Trophoblast cell (in vitro differentiated cells and primary cell): ENCODE data around the gene BTBD19.

Experiments used
- DNase-seq, 2 donors: peaks; one replicate each; pipeline ENCODE4 v3.0.0-alpha.2; 2016
- H2AFZ ChIP-seq: 2 replicates; pipeline ENCODE4 v1.6.1; 2013; ENCODE audit warnings: low read length, moderate library complexity, mild to moderate bottlenecking; ENCODE audit not compliant: insufficient read depth, poor library complexity
- H2AK5ac ChIP-seq: 2 replicates; pipeline ENCODE4 v1.6.1; 2013; ENCODE audit warnings: mild to moderate bottlenecking, low read length
- H2BK120ac ChIP-seq: 2 replicates; pipeline ENCODE4 v1.6.1; 2013; ENCODE audit warnings: low read length, mild to moderate bottlenecking, moderate library complexity; ENCODE audit not compliant: insufficient read depth, poor library complexity
- H2BK12ac ChIP-seq: 2 replicates; pipeline ENCODE4 v1.6.1; 2013; ENCODE audit warnings: mild to moderate bottlenecking, low read length, moderate library complexity
- H2BK5ac ChIP-seq: 2 replicates; pipeline ENCODE4 v1.6.1; 2013; ENCODE audit warnings: low read length, low read depth, moderate library complexity, mild to moderate bottlenecking; ENCODE audit not compliant: poor library complexity
- H3K14ac ChIP-seq: 2 replicates; pipeline ENCODE4 v1.6.1; 2013; ENCODE audit warnings: mild to moderate bottlenecking, low read length
- H3K18ac ChIP-seq: 2 replicates; pipeline ENCODE4 v1.6.1; 2013; ENCODE audit warnings: mild to moderate bottlenecking, low read length
- H3K23ac ChIP-seq: 2 replicates; pipeline ENCODE4 v1.6.1; 2013; ENCODE audit warnings: low read length
- H3K27ac ChIP-seq: 2 replicates; pipeline ENCODE4 v1.5.1; 2013; ENCODE audit warnings: low read depth, mild to moderate bottlenecking, inconsistent platforms, low read length, moderate library complexity
- H3K27me3 ChIP-seq: 2 replicates; pipeline ENCODE4 v1.6.1; 2013; ENCODE audit warnings: inconsistent platforms, mild to moderate bottlenecking, low read length, moderate library complexity; ENCODE audit not compliant: insufficient read depth
- H3K36me3 ChIP-seq, 2 experiments: 1 replicate in 1 of 2; 2 replicates in 1 of 2; pipeline ENCODE4 v1.6.1; 2013; ENCODE audit warnings: low read length in 2 of 2, mild to moderate bottlenecking in 2 of 2, moderate library complexity in 1 of 2; ENCODE audit not compliant: insufficient read depth in 2 of 2, control insufficient read depth in 1 of 2
- H3K4ac ChIP-seq: 2 replicates; pipeline ENCODE4 v1.6.1; 2013; ENCODE audit warnings: low read depth, mild to moderate bottlenecking, low read length, moderate library complexity
- H3K4me1 ChIP-seq, 2 experiments: 1 replicate in 1 of 2; 2 replicates in 1 of 2; pipeline ENCODE4 v1.6.1; 2013; ENCODE audit warnings: low read length in 2 of 2, mild to moderate bottlenecking in 2 of 2, moderate library complexity in 1 of 2; ENCODE audit not compliant: insufficient read depth in 2 of 2, control insufficient read depth in 1 of 2
- H3K4me2 ChIP-seq: 2 replicates; pipeline ENCODE4 v1.6.1; 2013; ENCODE audit warnings: inconsistent platforms, mild to moderate bottlenecking, low read length, moderate library complexity
- H3K4me3 ChIP-seq: 2 replicates; pipeline ENCODE4 v1.5.1; 2013; ENCODE audit warnings: mild to moderate bottlenecking, low read depth, low read length, inconsistent platforms
- H3K79me1 ChIP-seq: one replicate; pipeline ENCODE4 v1.6.1; 2013; ENCODE audit warnings: low read length
- H3K79me2 ChIP-seq: 2 replicates; pipeline ENCODE4 v1.6.1; 2013; ENCODE audit warnings: low read length, mild to moderate bottlenecking; ENCODE audit not compliant: control insufficient read depth, insufficient read depth, poor library complexity
- H3K9ac ChIP-seq: 2 replicates; pipeline ENCODE4 v1.6.1; 2013; ENCODE audit warnings: mild to moderate bottlenecking, low read length
- H3K9me3 ChIP-seq: 2 replicates; pipeline ENCODE4 v1.6.1; 2013; ENCODE audit warnings: low read depth, mild to moderate bottlenecking, control low read depth, inconsistent platforms, low read length; ENCODE audit not compliant: insufficient read depth
- H4K12ac ChIP-seq: 2 replicates; pipeline ENCODE4 v1.6.1; 2013; ENCODE audit warnings: low read depth, mild to moderate bottlenecking, low read length, moderate library complexity
- H4K8ac ChIP-seq: 2 replicates; pipeline ENCODE4 v1.6.1; 2013; ENCODE audit warnings: low read depth, mild to moderate bottlenecking, low read length, moderate library complexity
- H4K91ac ChIP-seq: one replicate; pipeline ENCODE4 v1.6.1; 2013; ENCODE audit warnings: low read depth, mild to moderate bottlenecking, low read length, moderate library complexity
- WGBS: extraction: QIAGEN DNeasy Blood & Tissue Kit; methylation state at CpG from one replicate; pipeline ENCODE4 v1.1.7; 2013; ENCODE audit warnings: missing lambda C conversion rate; ENCODE audit not compliant: insufficient read length, insufficient coverage; ENCODE audit errors: extremely low coverage; 5-methylcytosine and 5-hydroxymethylcytosine counted together

BTBD19 gene

GRCh38 chr1:44775078-44775929, 33.0 kb upstream of the BTBD19 start, which contains the start of gene RPS8:
RPS8 (plus strand) TSS chr1:44775540; CDS start chr1:44775597, 57 bp downstream.
- Histone ChIP-seq H4K91ac (peak within 1 kb of the TSS; percentile 92), H2BK12ac (no peak within 1 kb of the TSS), H3K79me2 (peaks cover 19% of the 10 kb centered on the region), H2BK120ac (peak within 1 kb of the TSS; percentile 80), H3K4ac (peak within 1 kb of the TSS; percentile 93), H3K9me3 (peaks cover 1% of the 10 kb centered on the region), H2AK5ac (peak within 1 kb of the TSS; percentile 80), H4K8ac (peak within 1 kb of the TSS; percentile 96), H3K4me1 (peaks cover 7 to 12% of the 10 kb centered on the region in 2 experiments), H4K12ac (peak within 1 kb of the TSS; percentile 97), H2AFZ (peak within 1 kb of the TSS; percentile 92), H3K4me2 (peak within 1 kb of the TSS; percentile 85), H3K79me1 (peaks cover 16% of the 10 kb centered on the region), H3K4me3 (peak within 1 kb of the TSS; percentile 94), H3K9ac (peak within 1 kb of the TSS; percentile 89), H3K23ac (no peak within 1 kb of the TSS), H2BK5ac (peak within 1 kb of the TSS; percentile 88), H3K36me3 (peaks cover 32 to 37% of the 10 kb centered on the region in 2 experiments), H3K14ac (peak within 1 kb of the TSS; percentile 94), H3K27me3 (no peaks in the 10 kb centered on the region), H3K18ac (peak within 1 kb of the TSS; percentile 63), H3K27ac (peak within 1 kb of the TSS; percentile 80)
- peak; percentile 95 to 97 for DNase-seq
- 100% methylated on average over 1 of the region's 65 CpGs for WGBS

- peak overlapping the region; percentile 80 for H2BK120ac ChIP-seq
- H4K8ac ChIP-seq, result peak overlapping the region; percentile 89
- peaks cover 1% of the 10 kb centered on the region for H3K9me3 ChIP-seq
- H3K79me1 ChIP-seq, result peaks cover 16% of the 10 kb centered on the region
- peaks cover 7 to 12% of the 10 kb centered on the region in 2 experiments for H3K4me1 ChIP-seq
- H3K23ac ChIP-seq, result peak overlapping the region; percentile 43
- peak overlapping the region; percentile 85 for H3K4me2 ChIP-seq
- WGBS, result no CpG with 5 or more reads among the region's 36 CpGs
- peak overlapping the region; percentile 94 for H3K14ac ChIP-seq
- peak overlapping the region; percentile 92 for H4K12ac ChIP-seq
- peak overlapping the region; percentile 80 for H2AK5ac ChIP-seq
- no peak overlapping the region for H2BK12ac ChIP-seq
- DNase-seq, result peak in 1 of 2 donors; percentile 22
- H3K27me3 ChIP-seq, result no peaks in the 10 kb centered on the region
- H3K4me3 ChIP-seq, result peak overlapping the region; percentile 94
- peaks cover 39 to 43% of the 10 kb centered on the region in 2 experiments for H3K36me3 ChIP-seq
- peak overlapping the region; percentile 9 for H3K18ac ChIP-seq
- H4K91ac ChIP-seq, result peak overlapping the region; percentile 22
- peak overlapping the region; percentile 93 for H3K4ac ChIP-seq
- peak overlapping the region; percentile 89 for H3K9ac ChIP-seq
- H2BK5ac ChIP-seq, result peak overlapping the region; percentile 88
- peak overlapping the region; percentile 10 for H2AFZ ChIP-seq
- peaks cover 19% of the 10 kb centered on the region for H3K79me2 ChIP-seq
- H3K27ac ChIP-seq, result peak overlapping the region; percentile 80
Measured at GRCh38 chr1:44775930-44776729, 32.2 kb upstream of the BTBD19 start.

- peaks cover 41 to 45% of the 10 kb centered on the region in 2 experiments for H3K36me3 ChIP-seq
- no peak overlapping the region for H2BK5ac ChIP-seq
- H3K9me3 ChIP-seq, result peaks cover 1% of the 10 kb centered on the region
- H3K18ac ChIP-seq, result no peak overlapping the region
- H2BK120ac ChIP-seq, result no peak overlapping the region
- no peak overlapping the region for H4K8ac ChIP-seq
- H3K79me2 ChIP-seq, result peaks cover 19% of the 10 kb centered on the region
- H3K4ac ChIP-seq, result peak overlapping the region; percentile 93
- no peaks in the 10 kb centered on the region for H3K27me3 ChIP-seq
- peak overlapping the region; percentile 43 for H3K23ac ChIP-seq
- H2AK5ac ChIP-seq, result no peak overlapping the region
- no peak overlapping the region for H4K12ac ChIP-seq
- H2BK12ac ChIP-seq, result no peak overlapping the region
- H2AFZ ChIP-seq, result no peak overlapping the region
- DNase-seq, result no peak
- peak overlapping the region; percentile 94 for H3K4me3 ChIP-seq
- H3K4me1 ChIP-seq, result peaks cover 7 to 12% of the 10 kb centered on the region in 2 experiments
- no CpG with 5 or more reads among the region's 12 CpGs for WGBS
- peak overlapping the region; percentile 80 for H3K27ac ChIP-seq
- H3K9ac ChIP-seq, result peak overlapping the region; percentile 89
- peaks cover 16% of the 10 kb centered on the region for H3K79me1 ChIP-seq
- H3K4me2 ChIP-seq, result peak overlapping the region; percentile 85
- no peak overlapping the region for H4K91ac ChIP-seq
- peak overlapping the region; percentile 36 for H3K14ac ChIP-seq
Measured at GRCh38 chr1:44776730-44777068, 31.6 kb upstream of the BTBD19 start.

GRCh38 chr1:44777547-44777946, 30.8 kb upstream of the BTBD19 start:
- Histone ChIP-seq H3K18ac (peak overlapping the region; percentile 29), H3K79me2 (peaks cover 19% of the 10 kb centered on the region), H2AFZ (no peak overlapping the region), H3K27me3 (no peaks in the 10 kb centered on the region), H2BK5ac (no peak overlapping the region), H3K4me1 (peaks cover 7 to 12% of the 10 kb centered on the region in 2 experiments), H3K79me1 (peaks cover 16% of the 10 kb centered on the region), H3K4me3 (peak overlapping the region; percentile 27), H3K14ac (no peak overlapping the region), H4K12ac (peak overlapping the region; percentile 5), H3K9ac (peak overlapping the region; percentile 57), H3K4me2 (peak overlapping the region; percentile 85), H3K36me3 (peaks cover 41 to 45% of the 10 kb centered on the region in 2 experiments), H4K8ac (no peak overlapping the region), H3K9me3 (peaks cover 1% of the 10 kb centered on the region), H2BK120ac (no peak overlapping the region), H2BK12ac (no peak overlapping the region), H2AK5ac (no peak overlapping the region), H3K27ac (no peak overlapping the region), H4K91ac (no peak overlapping the region), H3K23ac (no peak overlapping the region), H3K4ac (peak overlapping the region; percentile 56)
- no CpG with 5 or more reads among the region's 14 CpGs for WGBS
- DNase-seq, result no peak
